Measurements from ENCODE around the gene GRPEL2. TPM values are rescaled to one million over a fixed set of nuclear protein-coding genes. Genes with fewer than 3 reads are reported as not detected.
A peak's percentile ranks its signal among the peaks of the same experiment; 100 is the strongest.

Gene GRPEL2
- total and polyA plus RNA-seq, 2 experiments from 2014 or later = 7.6 to 19.6 TPM

- Histone ChIP-seq H4K20me1 (ENCODE audit: insufficient read depth, poor library complexity, severe bottlenecking) (no peaks in the 10 kb centered on the region), H3K27ac (peak overlapping the region; percentile 91), H3K27me3 (no peaks in the 10 kb centered on the region), H2AFZ (no peak overlapping the region), H3K9me3 (ENCODE audit: low read depth) (no peaks in the 10 kb centered on the region), H3K4me2 (peak overlapping the region; percentile 52), H3K9me2 (replicated peaks; ENCODE audit: insufficient read depth) (no peaks in the 10 kb centered on the region), H3K36me3 (replicated peaks; ENCODE audit: insufficient read depth, low read depth) (no peaks in the 10 kb centered on the region), H3K4me1 (ENCODE audit: insufficient read depth) (peaks cover 53% of the 10 kb centered on the region), H3K79me2 (no peaks in the 10 kb centered on the region), H3K4me3 (no peak overlapping the region)
- no peak for TF ChIP-seq EZH2phosphoT487 (IDR thresholded peaks at IDR 0.05; ENCODE audit: low read depth, severe bottlenecking, unreplicated experiment)
- TF ChIP-seq EZH2 (IDR thresholded peaks at IDR 0.05; ENCODE audit: borderline replicate concordance) = no peak
- no peak for TF ChIP-seq CTCF (IDR thresholded peaks at IDR 0.05; ENCODE audit: poor library complexity)
- DNase-seq (ENCODE audit: low spot score) = peak; percentile 45
Observed at GRCh38 chr5:149323210-149323609, 22.1 kb upstream of the GRPEL2 start.

- no peak overlapping the region for H2AFZ ChIP-seq
- no peaks in the 10 kb centered on the region for H3K79me2 ChIP-seq
- 91% methylated on average over 2 of the region's 2 CpGs for WGBS (ENCODE audit: low lambda C conversion rate, missing lambda C conversion rate)
- H3K27ac ChIP-seq = peak overlapping the region; percentile 91
- no peaks in the 10 kb centered on the region for H3K9me2 ChIP-seq (replicated peaks; ENCODE audit: insufficient read depth)
- no peaks in the 10 kb centered on the region for H4K20me1 ChIP-seq (ENCODE audit: insufficient read depth, poor library complexity, severe bottlenecking)
- H3K36me3 ChIP-seq (replicated peaks; ENCODE audit: insufficient read depth, low read depth) = no peaks in the 10 kb centered on the region
- no peak for TF ChIP-seq EZH2 (IDR thresholded peaks at IDR 0.05; ENCODE audit: borderline replicate concordance)
- no peaks in the 10 kb centered on the region for H3K9me3 ChIP-seq (ENCODE audit: low read depth)
- peak overlapping the region; percentile 16 for H3K4me2 ChIP-seq
- H3K27me3 ChIP-seq = no peaks in the 10 kb centered on the region
- H3K4me3 ChIP-seq = no peak overlapping the region
- peaks cover 53% of the 10 kb centered on the region for H3K4me1 ChIP-seq (ENCODE audit: insufficient read depth)
- peak; percentile 34 for DNase-seq (ENCODE audit: low spot score)
Observed at GRCh38 chr5:149323621-149324205, 21.6 kb upstream of the GRPEL2 start.

GRCh38 chr5:149324641-149325040 lies 20.7 kb upstream of the GRPEL2 start:
- no peaks in the 10 kb centered on the region for H4K20me1 ChIP-seq (ENCODE audit: insufficient read depth, poor library complexity, severe bottlenecking)
- H3K27me3 ChIP-seq = no peaks in the 10 kb centered on the region
- H3K4me2 ChIP-seq = no peak overlapping the region
- no peak for TF ChIP-seq CTCF (IDR thresholded peaks at IDR 0.05; ENCODE audit: poor library complexity)
- H2AFZ ChIP-seq = no peak overlapping the region
- H3K79me2 ChIP-seq = no peaks in the 10 kb centered on the region
- peak overlapping the region; percentile 91 for H3K27ac ChIP-seq
- H3K9me3 ChIP-seq (ENCODE audit: low read depth) = no peaks in the 10 kb centered on the region
- H3K4me1 ChIP-seq (ENCODE audit: insufficient read depth) = peaks cover 53% of the 10 kb centered on the region
- H3K9me2 ChIP-seq (replicated peaks; ENCODE audit: insufficient read depth) = no peaks in the 10 kb centered on the region
- H3K4me3 ChIP-seq = no peak overlapping the region
- H3K36me3 ChIP-seq (replicated peaks; ENCODE audit: insufficient read depth, low read depth) = no peaks in the 10 kb centered on the region
- DNase-seq (ENCODE audit: low spot score) = no peak
- WGBS (ENCODE audit: low lambda C conversion rate, missing lambda C conversion rate) = 91% methylated on average over 2 of the region's 2 CpGs

GRCh38 chr5:149325166-149325735 lies 20.0 kb upstream of the GRPEL2 start:
- no peak for DNase-seq (ENCODE audit: low spot score)
- Histone ChIP-seq H3K36me3 (replicated peaks; ENCODE audit: insufficient read depth, low read depth) (no peaks in the 10 kb centered on the region), H4K20me1 (ENCODE audit: insufficient read depth, poor library complexity, severe bottlenecking) (no peaks in the 10 kb centered on the region), H3K27ac (peak overlapping the region; percentile 91), H3K79me2 (no peaks in the 10 kb centered on the region), H3K9me2 (replicated peaks; ENCODE audit: insufficient read depth) (no peaks in the 10 kb centered on the region), H3K9me3 (ENCODE audit: low read depth) (no peaks in the 10 kb centered on the region), H3K4me1 (ENCODE audit: insufficient read depth) (peaks cover 50% of the 10 kb centered on the region), H3K4me2 (no peak overlapping the region), H3K4me3 (no peak overlapping the region), H3K27me3 (no peaks in the 10 kb centered on the region), H2AFZ (no peak overlapping the region)
- TF ChIP-seq EZH2 (IDR thresholded peaks at IDR 0.05; ENCODE audit: borderline replicate concordance) (no peak), CTCF (IDR thresholded peaks at IDR 0.05; ENCODE audit: poor library complexity) (no peak), EZH2phosphoT487 (IDR thresholded peaks at IDR 0.05; ENCODE audit: low read depth, severe bottlenecking, unreplicated experiment) (no peak)

All from hepatocyte (in vitro differentiated cells).